ENCODE results near the gene TAOK1.
A peak's percentile ranks its signal among the peaks of the same experiment; 100 is the strongest.

The TAOK1 gene

GRCh38 chr17:29379084-29379991 is 10.8 kb upstream of the TAOK1 start:
- DNase-seq = peak in 2 of 3 experiments; percentile 55 to 82

DNA sequence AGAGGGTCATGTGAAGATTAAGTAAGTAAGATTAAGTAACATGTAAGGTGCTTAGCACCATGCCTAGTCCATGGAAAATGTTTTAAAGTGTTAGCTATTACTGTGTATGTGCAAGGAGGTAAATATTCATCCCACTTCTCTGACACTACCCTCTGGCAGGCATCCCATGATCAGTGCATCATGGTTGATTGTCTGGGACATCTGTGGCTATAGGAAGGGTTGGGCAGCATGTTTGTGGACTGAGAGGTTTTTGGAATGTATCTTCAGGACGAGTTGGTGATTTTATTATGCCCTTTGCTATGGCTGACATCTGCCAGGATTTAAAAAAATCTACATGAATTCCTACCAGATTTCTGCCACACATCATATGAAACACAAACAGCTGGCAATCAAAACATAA is 6.5 kb upstream of the TAOK1 start:
- no peak for DNase-seq

GRCh38 chr17:29384901-29385300 is 5.3 kb upstream of the TAOK1 start:
- no peak for DNase-seq

GRCh38 chr17:29386760-29387159 is 3.4 kb upstream of the TAOK1 start:
- no peak for DNase-seq

- no peak for DNase-seq
Observed at GRCh38 chr17:29388937-29389336, 1.2 kb upstream of the TAOK1 start.

DNA sequence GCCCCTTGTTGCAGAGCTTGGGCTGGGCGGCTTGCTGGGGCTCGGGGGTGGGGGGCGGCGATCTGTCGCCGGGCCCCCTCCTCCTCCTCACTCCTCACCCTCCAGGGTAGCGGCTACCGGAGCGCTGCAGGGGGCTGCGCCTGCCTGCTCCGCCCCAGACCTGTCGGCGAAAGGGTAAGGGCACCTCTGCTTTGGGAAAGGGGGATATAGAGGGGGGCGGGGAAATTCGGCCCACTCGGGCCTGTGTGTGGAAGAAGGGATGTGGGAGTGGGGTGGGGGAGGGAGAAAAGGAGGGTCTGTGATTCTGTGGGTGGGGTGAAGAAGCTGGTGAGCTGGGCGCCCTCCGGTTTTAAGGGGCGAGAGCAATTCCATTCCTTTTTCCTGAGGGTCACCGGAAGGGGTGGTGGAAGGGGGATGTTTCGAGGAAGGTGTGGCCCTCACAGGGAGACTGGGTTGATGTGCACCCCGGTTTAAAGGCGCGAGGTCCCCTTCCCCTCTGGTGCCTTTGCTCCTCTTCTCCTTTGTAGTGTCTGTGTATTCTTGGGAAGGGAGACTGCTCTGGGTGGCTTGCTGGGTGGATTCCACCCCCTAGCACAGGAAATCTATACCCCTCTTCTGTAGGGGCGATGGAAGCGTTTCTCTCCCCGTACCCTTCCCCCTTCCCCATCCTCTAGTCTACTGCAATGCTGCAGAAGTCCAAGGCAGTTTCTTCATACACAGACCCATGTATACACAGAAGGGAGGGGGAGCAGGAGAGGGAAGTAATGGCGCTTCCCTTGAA is 878 bp downstream of the TAOK1 start:
- DNase-seq = peak; percentile 17 to 62 (median 47)

- no peak for DNase-seq
Observed at GRCh38 chr17:29393436-29393835, 3.3 kb downstream of the TAOK1 start.

GRCh38 chr17:29394761-29395160 is 4.6 kb downstream of the TAOK1 start:
- DNase-seq = no peak

DNA sequence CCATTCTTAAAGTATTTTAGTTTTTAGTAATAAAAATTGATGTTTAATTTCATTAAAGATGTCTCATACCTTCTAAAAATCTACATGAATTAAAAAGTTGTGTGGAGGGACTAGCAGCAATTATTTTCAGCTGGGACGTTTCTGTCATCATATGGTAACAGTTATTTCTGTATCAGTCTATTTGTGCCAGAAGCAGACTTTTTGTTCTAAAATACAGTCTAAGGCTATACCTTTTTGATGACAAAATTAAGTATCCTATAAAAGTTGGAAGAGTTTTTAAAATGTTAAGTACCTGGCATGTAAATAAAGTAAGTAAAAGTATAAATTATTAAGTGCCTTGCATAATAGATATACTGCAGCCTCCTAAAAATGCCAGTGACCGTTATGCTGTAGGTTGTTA is 5.9 kb downstream of the TAOK1 start:
- DNase-seq = no peak

DNA sequence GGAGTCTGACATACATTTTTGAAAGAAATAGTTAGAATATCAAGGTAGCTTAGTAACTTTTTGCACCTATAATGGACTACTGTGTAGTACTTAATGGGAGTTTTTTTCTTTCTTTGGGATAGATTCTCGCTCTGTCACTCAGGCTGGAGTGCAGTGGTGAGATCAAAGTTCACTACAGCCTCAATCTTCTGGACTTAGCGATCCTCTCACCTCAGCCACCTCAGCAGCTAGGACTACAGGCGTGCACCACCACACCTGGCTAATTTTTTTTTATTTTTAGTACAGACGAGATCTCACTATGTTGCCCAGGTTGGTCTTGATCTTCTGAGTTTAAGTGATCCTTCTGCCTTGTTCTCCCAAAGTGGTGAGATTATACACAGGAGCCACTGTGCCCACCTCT is 9.5 kb downstream of the TAOK1 start:
- DNase-seq = no peak

- DNase-seq = no peak
Observed at GRCh38 chr17:29400818-29401217, 10.7 kb downstream of the TAOK1 start.

GRCh38 chr17:29401258-29401657 is 11.1 kb downstream of the TAOK1 start:
- no peak for DNase-seq

- no peak for DNase-seq
Observed at GRCh38 chr17:29407856-29408255, 17.7 kb downstream of the TAOK1 start.

GRCh38 chr17:29409963-29410362 is 19.8 kb downstream of the TAOK1 start:
- DNase-seq = no peak

GRCh38 chr17:29412780-29413565 is 22.8 kb downstream of the TAOK1 start:
- no peak for DNase-seq

DNA sequence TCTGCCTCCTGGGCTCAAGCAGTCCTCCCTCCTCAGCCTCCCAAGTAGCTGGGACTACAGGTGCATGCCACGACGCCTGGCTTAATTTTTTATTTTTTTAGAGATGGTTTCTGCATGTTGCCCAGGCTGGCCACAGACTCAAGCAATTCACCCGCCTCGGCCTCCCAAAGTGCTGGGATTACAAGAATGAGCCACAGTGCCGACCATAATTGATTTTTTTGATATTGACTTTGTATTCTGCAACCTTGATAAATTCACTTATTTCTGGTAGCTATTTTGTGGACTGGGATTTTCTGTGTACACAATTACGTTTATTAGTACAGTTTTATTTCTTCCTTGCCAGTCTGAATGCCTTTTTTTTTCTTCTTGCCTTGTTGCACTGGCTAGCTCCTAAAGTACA is 30.0 kb downstream of the TAOK1 start:
- DNase-seq = no peak

DNA sequence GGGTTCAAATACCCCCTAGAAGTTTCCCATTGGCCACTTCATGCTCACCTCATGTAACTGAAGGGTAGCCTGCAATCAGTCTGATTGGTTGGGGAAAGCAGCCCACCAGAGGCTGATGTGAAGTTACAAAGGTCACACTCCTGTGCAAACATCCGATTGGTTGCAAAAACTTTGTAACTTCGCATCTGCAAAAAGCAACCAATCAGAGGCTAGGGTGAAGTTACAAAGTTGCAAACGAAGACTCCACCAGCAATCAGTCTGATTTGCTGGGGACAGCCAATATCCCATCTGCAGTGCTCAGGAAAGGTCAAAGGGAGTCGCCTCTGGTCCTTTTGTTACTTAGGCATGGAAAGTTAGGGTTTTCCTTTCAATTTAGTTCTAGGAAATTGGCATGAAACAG is 40.1 kb downstream of the TAOK1 start:
- DNase-seq = no peak

DNA sequence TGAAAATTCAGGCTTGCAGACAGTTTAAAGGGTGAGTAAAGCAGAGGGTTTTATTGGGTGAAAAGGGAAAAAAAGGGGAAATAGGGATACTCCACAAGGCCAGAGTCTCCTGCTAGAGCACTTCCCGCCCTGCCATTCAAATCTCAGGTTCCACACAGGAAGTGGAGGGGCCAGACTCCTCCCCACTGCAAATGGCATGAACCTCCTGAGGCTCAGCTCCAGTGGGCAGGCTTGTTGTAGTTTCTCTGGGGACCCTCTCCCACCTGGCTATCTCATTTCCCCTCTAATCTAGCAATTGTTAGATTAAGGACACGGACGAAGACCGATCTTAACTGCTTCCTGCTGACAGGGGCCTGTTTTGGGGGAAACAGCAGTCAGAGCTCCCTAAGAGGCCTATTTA is 43.4 kb downstream of the TAOK1 start:
- DNase-seq = no peak

GRCh38 chr17:29434550-29434949 is 44.4 kb downstream of the TAOK1 start:
- DNase-seq = no peak

DNA sequence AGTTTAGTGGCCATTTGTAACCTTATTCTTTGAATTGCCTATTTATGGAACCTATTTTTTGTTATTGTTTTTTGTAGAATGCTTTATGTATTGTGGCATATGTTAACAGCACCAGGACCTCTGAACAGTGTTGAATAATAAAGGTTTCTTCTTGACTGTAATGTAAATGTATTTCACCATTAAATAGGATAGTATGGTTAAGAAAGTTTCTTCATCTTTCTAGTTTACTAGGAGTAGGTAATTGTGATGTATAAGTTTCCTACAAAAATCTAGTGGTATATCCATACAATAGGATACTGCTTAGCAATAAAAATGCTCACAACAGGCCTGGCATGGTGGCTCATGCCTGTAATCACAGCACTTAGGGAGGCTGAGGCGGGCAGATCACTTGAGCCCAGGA is 52.3 kb downstream of the TAOK1 start:
- no peak for DNase-seq

DNA sequence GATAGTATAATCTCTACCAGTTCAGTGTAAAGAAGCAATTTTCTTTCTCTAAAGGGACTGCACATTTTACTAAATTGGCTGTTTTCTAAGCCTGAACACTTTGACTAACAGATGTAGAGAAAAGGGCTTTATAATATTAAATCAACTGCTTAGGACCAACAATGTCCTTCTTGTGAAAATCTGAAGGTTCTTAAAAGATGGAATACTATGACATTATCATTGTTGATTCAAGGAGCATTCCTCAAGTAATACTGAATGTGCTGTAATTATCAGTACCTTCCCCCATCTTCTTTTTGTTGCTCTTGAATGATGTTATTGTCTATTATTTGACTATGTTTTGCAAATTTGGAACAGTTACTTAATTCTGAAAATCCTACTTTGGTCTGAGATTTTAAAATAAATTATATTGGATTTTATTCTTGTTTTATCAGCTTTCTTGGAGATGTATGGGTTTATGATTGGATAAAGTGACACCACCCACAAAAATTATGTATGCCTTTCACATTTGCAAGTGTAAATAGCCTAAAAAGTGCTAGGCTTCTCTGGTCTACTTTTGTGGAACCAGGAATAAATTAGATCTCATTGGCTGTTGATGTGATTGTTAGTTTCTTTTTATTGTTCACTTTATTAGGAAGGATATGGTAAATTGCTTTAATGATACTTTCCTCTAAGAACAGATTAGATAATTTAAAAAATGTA is 53.0 kb downstream of the TAOK1 start:
- no peak for DNase-seq

DNA sequence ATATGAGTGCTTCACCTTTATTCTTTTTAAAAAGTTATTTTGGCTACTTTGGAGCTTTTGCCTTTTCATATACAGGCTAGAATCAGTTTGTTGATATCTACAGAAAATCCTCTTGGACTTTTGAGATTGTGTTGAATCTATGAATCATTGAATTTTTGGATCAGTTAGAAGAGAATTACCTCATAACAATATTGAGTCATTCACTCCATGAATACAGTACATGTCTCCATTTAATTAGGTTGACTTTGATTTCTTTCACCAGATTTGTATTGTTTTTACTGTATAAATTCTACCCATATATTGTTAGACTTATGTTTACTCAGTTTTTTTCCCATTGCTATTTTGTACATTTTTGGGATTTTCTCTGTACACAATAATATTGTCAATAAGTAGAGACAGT is 54.4 kb downstream of the TAOK1 start:
- DNase-seq = no peak

GRCh38 chr17:29445844-29446243 is 55.7 kb downstream of the TAOK1 start:
- DNase-seq = peak in 1 of 3 experiments; percentile 50

Measured in NCI-H1417 (cell line).